Testis (tissue), 2 donors: ENCODE results near the gene SEL1L3.

Experiments
- POLR2A ChIP-seq: fragments of 450-650 bp; IDR thresholded peaks from one replicate; pipeline ENCODE4 v1.6.1; 2017; ENCODE audit warnings: antibody characterized with exemption, mild to moderate bottlenecking, moderate library complexity
- TF ChIP-seq, protein P1 (sequence below), 3 experiments: fragments of 450-650 bp in 2 of 3; fragments of 200-600 bp in 1 of 3; sonication (generic) in 1 of 3; IDR thresholded peaks; one replicate each; pipeline ENCODE4 v1.5.1; 2016 to 2019; ENCODE audit warnings: antibody characterized with exemption in 3 of 3, mild to moderate bottlenecking in 2 of 3, moderate library complexity in 1 of 3

DNA sequence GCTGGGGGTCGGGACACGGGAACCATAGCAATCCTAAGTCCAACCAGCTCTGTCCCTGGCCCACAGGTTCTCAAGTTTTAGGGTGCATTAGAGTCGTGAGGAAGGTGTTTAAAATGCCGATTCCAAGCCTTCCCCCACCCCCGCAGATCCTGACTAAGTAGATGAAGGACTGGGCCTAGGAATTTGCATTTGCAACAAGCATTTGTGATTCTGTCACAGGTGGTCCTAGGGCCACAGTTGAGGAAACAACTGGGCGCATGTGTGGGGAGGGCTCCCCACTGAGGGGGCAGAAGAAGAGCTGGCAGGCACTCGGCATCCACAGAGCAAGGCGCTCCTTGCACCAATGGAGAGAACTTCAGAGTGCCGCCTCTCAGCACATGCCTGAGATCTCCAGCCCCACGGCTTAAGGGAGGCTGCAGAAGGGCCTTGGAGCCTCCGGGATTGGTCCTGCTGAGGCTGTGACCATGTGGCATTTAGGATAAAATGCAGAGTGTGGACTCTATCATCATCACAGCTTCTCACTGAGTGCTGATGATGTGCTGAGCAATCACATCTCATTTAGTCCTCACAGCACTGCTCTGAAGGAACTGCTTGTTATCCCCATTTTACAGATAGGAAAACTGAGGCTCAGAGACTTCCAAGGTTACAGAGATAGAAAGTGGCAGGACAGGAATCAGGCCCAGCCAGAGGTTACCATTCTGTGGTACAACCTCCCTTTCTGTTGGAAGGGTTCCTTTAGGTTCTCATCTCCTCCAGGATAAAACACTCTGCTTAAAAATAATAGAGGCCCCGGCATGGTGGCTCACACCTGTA lies 16.7 kb downstream of the SEL1L3 start:
- TF ChIP-seq, protein P1, sequence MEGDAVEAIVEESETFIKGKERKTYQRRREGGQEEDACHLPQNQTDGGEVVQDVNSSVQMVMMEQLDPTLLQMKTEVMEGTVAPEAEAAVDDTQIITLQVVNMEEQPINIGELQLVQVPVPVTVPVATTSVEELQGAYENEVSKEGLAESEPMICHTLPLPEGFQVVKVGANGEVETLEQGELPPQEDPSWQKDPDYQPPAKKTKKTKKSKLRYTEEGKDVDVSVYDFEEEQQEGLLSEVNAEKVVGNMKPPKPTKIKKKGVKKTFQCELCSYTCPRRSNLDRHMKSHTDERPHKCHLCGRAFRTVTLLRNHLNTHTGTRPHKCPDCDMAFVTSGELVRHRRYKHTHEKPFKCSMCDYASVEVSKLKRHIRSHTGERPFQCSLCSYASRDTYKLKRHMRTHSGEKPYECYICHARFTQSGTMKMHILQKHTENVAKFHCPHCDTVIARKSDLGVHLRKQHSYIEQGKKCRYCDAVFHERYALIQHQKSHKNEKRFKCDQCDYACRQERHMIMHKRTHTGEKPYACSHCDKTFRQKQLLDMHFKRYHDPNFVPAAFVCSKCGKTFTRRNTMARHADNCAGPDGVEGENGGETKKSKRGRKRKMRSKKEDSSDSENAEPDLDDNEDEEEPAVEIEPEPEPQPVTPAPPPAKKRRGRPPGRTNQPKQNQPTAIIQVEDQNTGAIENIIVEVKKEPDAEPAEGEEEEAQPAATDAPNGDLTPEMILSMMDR (IDR thresholded peaks at IDR 0.05), result no peak
- TF ChIP-seq POLR2A, result no peak
